ENCODE measurements around the gene LRRTM4. TPM values are rescaled to one million over a fixed set of nuclear protein-coding genes. Genes with fewer than 3 reads are reported as not detected.

LRRTM4 gene
- total and polyA plus RNA-seq, 2 of the 13 experiments (the other 11 are each of a cell fraction or from before 2014, with no cell fraction given), result 1.2 TPM

DNA sequence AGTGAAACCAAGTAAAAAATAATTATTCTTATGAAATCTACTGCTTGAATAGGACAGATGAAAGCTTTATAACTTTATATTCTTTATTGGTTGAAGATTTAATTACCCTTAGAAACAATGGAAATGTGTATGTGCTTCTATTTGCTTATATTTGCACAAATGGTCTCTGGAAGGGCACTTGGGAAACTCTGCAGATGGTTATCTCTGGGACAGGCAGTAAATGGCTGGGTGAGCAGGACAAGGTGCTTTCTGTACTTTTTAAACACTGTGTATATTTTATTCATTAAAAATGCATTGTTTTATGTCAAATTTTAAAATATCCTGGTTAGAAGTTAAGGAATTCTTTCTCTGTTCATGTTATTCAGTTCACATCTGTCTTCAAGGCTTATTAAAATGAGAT, 131.1 kb downstream of the LRRTM4 start:
- Histone ChIP-seq H3K4me3 (replicated peaks in 1 of 3; ENCODE audit: insufficient read depth in 1 of 3, low read depth in 2 of 3, low read length in 3 of 3) (no peak overlapping the region), H3K9ac (ENCODE audit: insufficient read depth, low read depth, low read length) (no peak overlapping the region), H3K4me2 (ENCODE audit: low read depth, low read length) (no peak overlapping the region), H2AFZ (ENCODE audit: low read length) (no peak overlapping the region), H3K27ac (ENCODE audit: extremely low read length, insufficient read depth, low read length) (no peak overlapping the region), H3K4me1 (ENCODE audit: insufficient read depth, low read length) (no peaks in the 10 kb centered on the region), H3K9me3 (ENCODE audit: low read length) (no peaks in the 10 kb centered on the region), H3K36me3 (replicated peaks in 1 of 2; ENCODE audit: control insufficient read depth in 1 of 2, insufficient read depth in 2 of 2, low read length in 2 of 2) (no peaks in the 10 kb centered on the region), H4K20me1 (ENCODE audit: insufficient read depth, low read length) (no peaks in the 10 kb centered on the region), H3K79me2 (ENCODE audit: insufficient read depth, low read length) (no peaks in the 10 kb centered on the region), H3K27me3 (ENCODE audit: control insufficient read depth in 1 of 2, insufficient read depth in 2 of 2, low read length in 2 of 2) (no peaks in the 10 kb centered on the region)
- FAIRE-seq, result no peak
- ChIA-PET POLR2A (no interaction called here), CTCF (ENCODE audit: low intra/inter-chr PET ratio, low total read pairs) (no interaction called here)
- DNase-seq (ENCODE audit: low spot score), result no peak
- no TSS peak for BruUV-seq (replicated peaks)
- in situ Hi-C loops (cut with HindIII; ENCODE audit: extremely low pct_ligation_motif_present, low pct_unique_long_range_greater_than_20kb), result no loop called here
- ATAC-seq, result no peak
- intact Hi-C loops (cut with micrococcal nuclease; ENCODE audit: unreplicated experiment), result no loop called here
- no peak for TF ChIP-seq MTA3 (CRISPR knock-in tag; IDR thresholded peaks at IDR 0.05)
- no peak for TF ChIP-seq FLYWCH1 (CRISPR knock-in tag; IDR thresholded peaks at IDR 0.05)
- TF ChIP-seq SRSF1 (optimal IDR thresholded peaks at IDR 0.05; ENCODE audit: low read depth, low read length), result no peak
- TF ChIP-seq ZNF788 (CRISPR knock-in tag; IDR thresholded peaks at IDR 0.05; ENCODE audit: borderline replicate concordance), result no peak
- no peak for TF ChIP-seq ERF (CRISPR knock-in tag; IDR thresholded peaks at IDR 0.05)

DNA sequence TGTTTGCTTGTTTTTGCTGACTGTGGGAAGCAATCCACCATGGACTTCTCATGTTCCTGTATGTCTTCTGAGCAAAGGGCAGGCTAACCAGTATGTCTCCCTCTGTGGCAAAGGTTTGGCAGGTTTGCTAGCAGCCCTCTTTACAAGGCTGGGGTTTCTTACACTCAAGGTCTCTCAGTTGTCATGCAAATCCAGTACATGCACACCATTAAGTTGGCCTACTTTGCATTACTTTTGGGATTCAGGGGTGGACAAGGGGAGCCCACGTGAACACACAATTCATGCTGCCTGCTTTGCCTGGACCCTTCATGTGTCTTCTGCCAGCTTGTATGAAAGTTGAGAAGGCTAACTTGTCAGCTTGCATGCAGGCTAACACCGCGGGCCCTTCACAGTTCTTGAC, 134.9 kb downstream of the LRRTM4 start:
- no peaks in the 10 kb centered on the region for H3K79me2 ChIP-seq (ENCODE audit: insufficient read depth, low read length)
- no peaks in the 10 kb centered on the region for H4K20me1 ChIP-seq (ENCODE audit: insufficient read depth, low read length)
- CTCF ChIA-PET (ENCODE audit: low intra/inter-chr PET ratio, low total read pairs), result no interaction called here
- H3K36me3 ChIP-seq (replicated peaks in 1 of 2; ENCODE audit: control insufficient read depth in 1 of 2, insufficient read depth in 2 of 2, low read length in 2 of 2), result no peaks in the 10 kb centered on the region
- H3K27ac ChIP-seq (ENCODE audit: extremely low read length, insufficient read depth, low read length), result no peak overlapping the region
- DNase-seq (ENCODE audit: low spot score), result no peak
- H3K27me3 ChIP-seq (ENCODE audit: control insufficient read depth in 1 of 2, insufficient read depth in 2 of 2, low read length in 2 of 2), result no peaks in the 10 kb centered on the region
- no peak overlapping the region for H3K4me3 ChIP-seq (replicated peaks in 1 of 3; ENCODE audit: insufficient read depth in 1 of 3, low read depth in 2 of 3, low read length in 3 of 3)
- 7% methylated on average over 3 of the region's 3 CpGs for WGBS (ENCODE audit: low lambda C conversion rate)
- intact Hi-C loops (cut with micrococcal nuclease; ENCODE audit: unreplicated experiment) (no loop called here), in situ Hi-C loops (cut with HindIII; ENCODE audit: extremely low pct_ligation_motif_present, low pct_unique_long_range_greater_than_20kb) (no loop called here)
- no peak for ATAC-seq
- no peak overlapping the region for H3K9ac ChIP-seq (ENCODE audit: insufficient read depth, low read depth, low read length)
- H2AFZ ChIP-seq (ENCODE audit: low read length), result no peak overlapping the region
- no peaks in the 10 kb centered on the region for H3K9me3 ChIP-seq (ENCODE audit: low read length)
- no peaks in the 10 kb centered on the region for H3K4me1 ChIP-seq (ENCODE audit: insufficient read depth, low read length)
- POLR2A ChIA-PET, result no interaction called here
- no peak overlapping the region for H3K4me2 ChIP-seq (ENCODE audit: low read depth, low read length)
- no peak for FAIRE-seq
- TF ChIP-seq NCOA2 (CRISPR knock-in tag; IDR thresholded peaks at IDR 0.05) (no peak), ZNF674 (CRISPR knock-in tag; IDR thresholded peaks at IDR 0.05; ENCODE audit: low read depth) (no peak), IKZF4 (CRISPR knock-in tag; IDR thresholded peaks at IDR 0.05; ENCODE audit: borderline replicate concordance, low read depth, not compliant biosample characterization) (no peak), ZNF577 (CRISPR knock-in tag; IDR thresholded peaks at IDR 0.05; ENCODE audit: borderline replicate concordance, low read depth) (no peak), ZNF230 (CRISPR knock-in tag; IDR thresholded peaks at IDR 0.05) (no peak), ZNF563 (CRISPR knock-in tag; IDR thresholded peaks at IDR 0.05) (no peak), ATF5 (CRISPR knock-in tag; IDR thresholded peaks at IDR 0.05; ENCODE audit: low read depth) (no peak), POGZ (CRISPR knock-in tag; IDR thresholded peaks at IDR 0.05) (no peak), KLF16 (CRISPR knock-in tag; IDR thresholded peaks at IDR 0.05) (no peak), AGO1 (IDR thresholded peaks at IDR 0.05; ENCODE audit: low read depth, low read length, poor library complexity, severe bottlenecking) (no peak), FOXA3 (CRISPR knock-in tag; IDR thresholded peaks at IDR 0.05) (no peak), ZFAT (CRISPR knock-in tag; conservative IDR thresholded peaks at IDR 0.05) (no peak), IRF2 (CRISPR knock-in tag; IDR thresholded peaks at IDR 0.05) (no peak), TCF12 (IDR thresholded peaks at IDR 0.05) (no peak), TCF12 (CRISPR knock-in tag; IDR thresholded peaks at IDR 0.05) (no peak)
- BruUV-seq (replicated peaks), result no TSS peak
